ENCODE data around the gene BAHCC1.

GRCh38 chr17:81451823-81452222, 56.6 kb downstream of the BAHCC1 start:
- no peak for TF ChIP-seq EZH2 (IDR thresholded peaks at IDR 0.05; ENCODE audit: borderline replicate concordance, low read depth, low read length, severe bottlenecking)
- no peak for TF ChIP-seq CTCF (IDR thresholded peaks at IDR 0.05; ENCODE audit: extremely low read depth in 1 of 2, insufficient read depth in 1 of 2, low read depth in 1 of 2, low read length in 2 of 2)
- TF ChIP-seq POLR2AphosphoS5 (IDR thresholded peaks at IDR 0.05; ENCODE audit: insufficient read depth, low read depth, low read length), result no peak

All from endothelial cell of umbilical vein (primary cell).